Activated T-helper 17 cell treated with anti-CD3 and anti-CD28 coated beads, Interleukin-2, amount 50 U/mL, for 72 hours (primary cell): ENCODE results near the gene IL21R. TPM values are rescaled to one million over a fixed set of nuclear protein-coding genes. Genes with fewer than 3 reads are reported as not detected.

Experiments
- ATAC-seq: fragments of 150-1000 bp; cut with Tn5 transposase; replicated peaks from 2 replicates; pipeline ENCODE4 v1.10.0; 2021; ENCODE audit warnings: mild to moderate bottlenecking, moderate library complexity
- H3K27ac Mint-ChIP-seq: one replicate; pipeline ENCODE4 v1.8.0; 2022; ENCODE audit warnings: mixed read lengths
- H3K27me3 Mint-ChIP-seq: one replicate; pipeline ENCODE4 v1.8.0; 2022; ENCODE audit warnings: mixed read lengths
- H3K36me3 Mint-ChIP-seq: one replicate; pipeline ENCODE4 v1.8.0; 2022; ENCODE audit warnings: low read depth, mild to moderate bottlenecking, mixed read lengths
- H3K4me1 Mint-ChIP-seq: one replicate; pipeline ENCODE4 v1.8.0; 2022; ENCODE audit warnings: mixed read lengths
- H3K4me3 Mint-ChIP-seq: one replicate; pipeline ENCODE4 v1.8.0; 2022; ENCODE audit warnings: mild to moderate bottlenecking, mixed read lengths
- H3K9me3 Mint-ChIP-seq: one replicate; pipeline ENCODE4 v1.8.0; 2022; ENCODE audit warnings: mixed read lengths
- total RNA-seq, 2 donors: library from RNA; stranded (reverse); gene quantifications; one replicate each; pipeline ENCODE4 v1.2.3, GENCODE V29; 2022

The IL21R gene
- total RNA-seq, 2 donors from 2014 or later: 41.8 to 53.6 TPM

- Mint-ChIP-seq H3K36me3 (peaks cover 58% of the 10 kb centered on the region), H3K27me3 (no peaks in the 10 kb centered on the region), H3K9me3 (no peaks in the 10 kb centered on the region), H3K4me3 (no peak overlapping the region), H3K4me1 (peaks cover 15% of the 10 kb centered on the region), H3K27ac (no peak overlapping the region)
- ATAC-seq: no peak
These were observed 60.3 kb downstream of the IL21R start for GRCh38 chr16:27462200-27462845.

DNA sequence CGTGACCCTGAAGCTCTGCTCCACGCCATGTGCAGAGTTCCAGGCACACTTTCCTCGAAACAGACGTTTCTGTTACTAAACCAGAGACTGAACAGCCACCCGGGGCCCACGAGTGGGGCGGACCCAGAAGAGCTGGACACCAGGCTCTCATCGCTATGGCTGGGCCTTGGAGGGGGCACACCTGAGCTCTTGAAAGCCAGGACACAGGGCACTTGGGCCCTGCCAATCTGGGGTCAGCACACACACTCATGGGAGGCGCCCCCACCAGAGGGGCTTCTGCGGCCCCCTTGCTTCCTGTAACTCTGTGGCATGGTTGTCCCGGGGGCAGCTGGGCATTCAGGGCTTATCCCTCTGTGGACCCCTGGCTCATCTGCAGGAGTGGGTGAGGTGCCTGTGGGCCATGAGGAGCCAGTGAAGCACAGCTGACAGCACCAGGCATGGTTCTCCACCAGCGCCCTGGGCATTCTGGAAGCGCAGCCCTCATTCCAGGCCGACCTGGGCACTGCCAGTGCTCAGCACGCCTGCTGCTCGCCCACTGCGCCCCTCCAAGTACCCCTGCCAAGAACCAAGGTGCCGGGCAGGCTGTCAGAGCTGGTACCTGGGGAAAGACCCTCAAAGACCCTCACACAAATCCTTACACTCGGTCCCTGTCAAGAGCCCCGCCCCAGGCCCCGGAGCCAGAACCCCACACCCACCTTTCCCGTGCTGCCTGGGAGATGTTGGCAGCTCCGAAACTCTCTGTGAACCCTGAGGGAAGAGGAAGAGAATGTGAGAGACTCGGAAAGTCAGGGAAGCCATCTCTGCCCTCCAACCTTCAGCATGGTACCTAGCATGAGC is 61.1 kb downstream of the IL21R start:
- Mint-ChIP-seq H3K9me3 (no peaks in the 10 kb centered on the region), H3K4me1 (peaks cover 14% of the 10 kb centered on the region), H3K27ac (peak overlapping the region; percentile 93), H3K36me3 (peaks cover 65% of the 10 kb centered on the region), H3K4me3 (peak overlapping the region; percentile 76), H3K27me3 (no peaks in the 10 kb centered on the region)
- no peak for ATAC-seq

GRCh38 chr16:27463741-27464591 is 62.0 kb downstream of the IL21R start:
- Mint-ChIP-seq H3K36me3 (peaks cover 74% of the 10 kb centered on the region), H3K9me3 (no peaks in the 10 kb centered on the region), H3K27ac (peak overlapping the region; percentile 93), H3K4me1 (peaks cover 14% of the 10 kb centered on the region), H3K4me3 (peak overlapping the region; percentile 76), H3K27me3 (no peaks in the 10 kb centered on the region)
- ATAC-seq: peak; percentile 65

DNA sequence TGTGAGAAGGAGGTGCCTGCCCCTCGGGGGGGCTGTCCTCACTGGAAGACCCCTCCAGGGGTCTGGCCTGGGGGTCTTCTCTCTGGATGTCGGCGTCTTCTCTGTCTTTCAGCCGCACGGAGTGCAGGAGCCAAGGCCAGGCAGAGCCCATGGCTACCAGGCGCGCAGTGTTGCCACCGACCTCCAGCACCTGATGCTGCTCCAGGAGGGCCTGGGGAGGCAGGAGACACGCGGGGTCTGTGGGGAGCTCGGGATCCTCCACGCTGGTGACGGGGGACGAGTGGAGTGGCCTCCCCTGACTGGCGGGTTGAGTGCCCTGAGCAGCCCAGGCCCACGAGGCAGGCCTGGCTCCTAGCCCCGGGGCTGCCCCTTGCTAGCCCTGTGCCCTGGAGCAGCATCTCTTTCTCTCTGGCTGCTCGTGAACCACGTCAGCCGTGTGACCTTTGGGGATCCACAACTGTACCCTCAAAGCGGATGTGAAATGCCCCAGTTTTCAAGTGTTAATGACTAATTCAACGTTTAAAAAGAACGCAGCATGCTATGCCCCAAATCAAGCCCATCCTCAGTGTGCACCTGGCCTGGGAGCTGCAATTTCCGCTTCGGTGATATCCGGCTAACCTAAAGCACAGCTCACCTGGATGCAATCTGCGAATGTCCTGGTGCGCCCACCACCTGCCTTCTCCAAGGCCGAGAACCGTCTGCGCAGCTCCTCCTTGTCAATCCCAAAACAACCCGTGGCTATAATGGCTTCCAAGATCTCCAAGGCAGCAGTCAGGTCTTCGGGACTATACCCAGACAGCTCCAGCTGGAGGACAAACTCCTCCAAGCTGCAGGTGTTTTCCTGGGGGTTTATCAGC is 62.9 kb downstream of the IL21R start:
- Mint-ChIP-seq H3K4me1 (peaks cover 14% of the 10 kb centered on the region), H3K36me3 (peaks cover 78% of the 10 kb centered on the region), H3K4me3 (peak overlapping the region; percentile 76), H3K27me3 (no peaks in the 10 kb centered on the region), H3K9me3 (no peaks in the 10 kb centered on the region), H3K27ac (peak overlapping the region; percentile 67)
- ATAC-seq: peak; percentile 82

- Mint-ChIP-seq H3K9me3 (no peaks in the 10 kb centered on the region), H3K27ac (peak overlapping the region; percentile 67), H3K36me3 (peaks cover 83% of the 10 kb centered on the region), H3K4me3 (peak overlapping the region; percentile 76), H3K27me3 (no peaks in the 10 kb centered on the region), H3K4me1 (peaks cover 14% of the 10 kb centered on the region)
- ATAC-seq: no peak
These were observed 63.5 kb downstream of the IL21R start for GRCh38 chr16:27465483-27465879.

GRCh38 chr16:27468941-27469531 is 67.1 kb downstream of the IL21R start:
- no peaks in the 10 kb centered on the region for H3K9me3 Mint-ChIP-seq
- H3K4me1 Mint-ChIP-seq: peaks cover 8% of the 10 kb centered on the region
- H3K4me3 Mint-ChIP-seq: no peak overlapping the region
- no peak for ATAC-seq
- H3K36me3 Mint-ChIP-seq: peaks cover 95% of the 10 kb centered on the region
- H3K27me3 Mint-ChIP-seq: no peaks in the 10 kb centered on the region
- H3K27ac Mint-ChIP-seq: no peak overlapping the region

DNA sequence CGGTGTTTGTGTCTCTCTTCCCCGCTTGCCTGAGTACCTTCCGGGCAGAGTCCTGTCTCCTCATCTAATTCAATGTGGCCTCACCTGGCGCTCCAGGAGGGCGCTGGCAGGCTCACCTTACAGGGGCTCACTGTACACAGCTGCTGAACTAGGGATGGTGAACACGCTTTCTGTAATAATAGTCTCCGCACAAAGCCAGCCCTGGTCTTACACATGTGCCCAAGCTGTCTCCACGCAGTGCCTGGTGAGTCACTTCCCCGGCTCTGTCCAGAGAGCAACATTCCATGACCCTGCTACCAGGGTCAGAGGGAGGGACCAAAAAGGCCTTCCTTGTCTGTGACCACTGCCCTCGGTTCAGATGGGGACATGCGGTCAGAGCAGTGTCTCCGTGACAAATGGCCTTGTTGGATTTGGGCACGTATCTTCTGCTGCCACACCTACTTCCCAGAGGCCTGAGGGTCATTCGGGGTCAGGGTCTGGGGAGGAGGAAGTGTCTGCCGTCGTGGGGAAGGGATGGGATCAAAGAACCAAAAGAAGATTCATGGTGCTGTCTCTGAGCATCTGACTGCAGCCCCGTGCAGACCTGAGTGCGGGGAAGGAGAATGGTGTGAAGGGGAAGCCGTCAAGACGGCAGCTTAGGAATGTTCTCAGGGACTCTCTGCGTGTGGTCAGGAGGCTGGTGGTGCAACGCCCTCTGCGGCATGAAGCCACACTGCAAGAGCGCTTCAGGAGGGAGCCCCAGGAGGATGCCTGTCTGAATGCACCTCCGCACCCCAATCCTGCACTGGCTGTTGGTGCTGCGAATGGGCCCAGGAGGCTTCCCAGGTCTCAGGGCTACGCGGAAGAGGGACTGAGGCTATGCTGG is 68.8 kb downstream of the IL21R start:
- no peaks in the 10 kb centered on the region for H3K27me3 Mint-ChIP-seq
- no peaks in the 10 kb centered on the region for H3K9me3 Mint-ChIP-seq
- H3K4me3 Mint-ChIP-seq: no peak overlapping the region
- peaks cover 98% of the 10 kb centered on the region for H3K36me3 Mint-ChIP-seq
- H3K4me1 Mint-ChIP-seq: peaks cover 8% of the 10 kb centered on the region
- no peak overlapping the region for H3K27ac Mint-ChIP-seq
- ATAC-seq: no peak

GRCh38 chr16:27471661-27472060 is 69.7 kb downstream of the IL21R start:
- Mint-ChIP-seq H3K27ac (no peak overlapping the region), H3K27me3 (no peaks in the 10 kb centered on the region), H3K4me1 (peaks cover 3% of the 10 kb centered on the region), H3K36me3 (peaks cover 98% of the 10 kb centered on the region), H3K4me3 (no peak overlapping the region), H3K9me3 (no peaks in the 10 kb centered on the region)
- ATAC-seq: no peak

GRCh38 chr16:27472091-27473020 is 70.4 kb downstream of the IL21R start:
- no peak overlapping the region for H3K4me3 Mint-ChIP-seq
- peak overlapping the region; percentile 27 for H3K27ac Mint-ChIP-seq
- peaks cover 98% of the 10 kb centered on the region for H3K36me3 Mint-ChIP-seq
- H3K4me1 Mint-ChIP-seq: no peaks in the 10 kb centered on the region
- ATAC-seq: no peak
- H3K27me3 Mint-ChIP-seq: no peaks in the 10 kb centered on the region
- H3K9me3 Mint-ChIP-seq: no peaks in the 10 kb centered on the region

DNA sequence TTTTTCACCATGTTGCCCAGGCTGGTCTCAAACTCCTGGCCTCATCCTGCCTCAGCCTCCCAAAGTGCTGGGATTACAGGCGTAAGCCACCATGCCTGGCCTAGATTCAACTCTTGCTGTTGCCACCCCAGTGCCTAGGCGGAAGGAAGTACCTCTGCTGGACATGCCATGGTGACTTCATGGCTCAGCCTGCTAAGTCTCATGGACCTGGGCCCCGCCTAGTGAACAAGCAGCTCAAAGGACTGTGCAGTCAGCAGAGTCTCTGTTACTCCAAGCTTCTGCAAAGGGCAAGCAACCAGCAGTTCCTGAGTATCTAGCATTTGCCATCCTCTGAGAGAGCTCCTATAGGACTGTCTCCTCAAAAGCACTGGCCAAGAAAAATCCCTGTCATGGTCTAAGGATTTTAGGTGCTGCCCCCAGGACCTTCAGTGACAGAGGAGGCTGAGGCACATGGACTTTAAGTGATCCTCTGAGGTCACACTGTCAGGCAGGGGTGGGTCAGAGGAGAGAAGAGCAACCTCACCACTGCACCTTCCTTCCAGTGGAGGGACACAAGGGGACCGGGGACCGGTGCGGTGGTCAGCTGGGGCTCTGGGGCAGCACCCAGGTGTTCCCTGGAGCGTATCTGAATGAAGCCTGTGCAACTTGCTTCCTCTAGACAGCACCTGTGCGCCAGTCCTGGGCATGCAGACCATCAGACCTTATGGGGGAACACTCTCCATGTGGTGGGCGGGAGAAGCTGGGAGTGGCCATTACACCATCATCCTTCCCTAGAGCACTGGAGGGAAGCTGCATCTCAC is 71.3 kb downstream of the IL21R start:
- peaks cover 98% of the 10 kb centered on the region for H3K36me3 Mint-ChIP-seq

GRCh38 chr16:27474041-27474440 is 72.1 kb downstream of the IL21R start:
- Mint-ChIP-seq H3K27me3 (no peaks in the 10 kb centered on the region), H3K4me1 (no peaks in the 10 kb centered on the region), H3K4me3 (no peak overlapping the region), H3K9me3 (no peaks in the 10 kb centered on the region), H3K27ac (no peak overlapping the region), H3K36me3 (peaks cover 98% of the 10 kb centered on the region)
- ATAC-seq: no peak

More for the DNA sequence above, 71.3 kb downstream of the IL21R start:
- Mint-ChIP-seq H3K27me3 (no peaks in the 10 kb centered on the region), H3K4me1 (no peaks in the 10 kb centered on the region), H3K9me3 (no peaks in the 10 kb centered on the region), H3K27ac (no peak overlapping the region), H3K4me3 (no peak overlapping the region)
- ATAC-seq: no peak
